Mammary epithelial cell (primary cell): Measurements from ENCODE around the gene TICAM2.

Experiments used
- EZH2 ChIP-seq: IDR thresholded peaks from 2 replicates; pipeline ENCODE4 v1.6.1; 2012; ENCODE audit warnings: low read length, inconsistent platforms, borderline replicate concordance
- TF ChIP-seq, protein P1 (sequence below), 2 donors: IDR thresholded peaks in 1 of 2; conservative IDR thresholded peaks in 1 of 2; 2 replicates each; pipeline ENCODE4 v1.5.1; 2011 to 2012; ENCODE audit warnings: inconsistent platforms in 2 of 2, low read length in 2 of 2, mild to moderate bottlenecking in 2 of 2, control low read depth in 1 of 2, low read depth in 1 of 2; ENCODE audit not compliant: insufficient read depth in 1 of 2; ENCODE audit errors: extremely low read depth in 1 of 2

DNA sequence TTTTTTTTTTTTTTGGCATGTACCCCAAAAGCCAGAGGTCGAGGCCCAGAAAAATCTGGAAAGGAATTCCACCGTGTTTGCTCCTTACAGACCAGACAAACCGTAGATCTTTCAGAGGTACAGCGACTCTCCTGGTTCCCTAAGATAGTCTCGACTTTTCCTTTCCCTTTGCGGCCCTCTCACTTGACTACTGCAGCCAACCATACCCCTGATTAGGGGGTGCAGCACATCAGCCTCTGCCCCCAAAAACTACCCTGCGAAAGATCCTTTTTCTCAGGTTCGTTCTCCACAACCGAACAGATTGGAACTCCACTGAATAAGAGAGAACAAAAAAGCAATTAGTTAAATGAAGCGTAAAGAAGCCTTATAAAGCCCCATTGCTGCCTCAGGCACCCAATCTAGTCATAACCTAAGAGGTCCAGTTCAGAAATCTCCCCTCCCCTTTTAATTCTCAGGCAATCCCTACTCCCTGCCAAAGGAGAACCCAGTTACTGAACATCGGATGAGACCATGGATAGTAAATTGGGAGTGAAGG, 379 bp upstream of the TICAM2 start:
- TF ChIP-seq, protein P1, sequence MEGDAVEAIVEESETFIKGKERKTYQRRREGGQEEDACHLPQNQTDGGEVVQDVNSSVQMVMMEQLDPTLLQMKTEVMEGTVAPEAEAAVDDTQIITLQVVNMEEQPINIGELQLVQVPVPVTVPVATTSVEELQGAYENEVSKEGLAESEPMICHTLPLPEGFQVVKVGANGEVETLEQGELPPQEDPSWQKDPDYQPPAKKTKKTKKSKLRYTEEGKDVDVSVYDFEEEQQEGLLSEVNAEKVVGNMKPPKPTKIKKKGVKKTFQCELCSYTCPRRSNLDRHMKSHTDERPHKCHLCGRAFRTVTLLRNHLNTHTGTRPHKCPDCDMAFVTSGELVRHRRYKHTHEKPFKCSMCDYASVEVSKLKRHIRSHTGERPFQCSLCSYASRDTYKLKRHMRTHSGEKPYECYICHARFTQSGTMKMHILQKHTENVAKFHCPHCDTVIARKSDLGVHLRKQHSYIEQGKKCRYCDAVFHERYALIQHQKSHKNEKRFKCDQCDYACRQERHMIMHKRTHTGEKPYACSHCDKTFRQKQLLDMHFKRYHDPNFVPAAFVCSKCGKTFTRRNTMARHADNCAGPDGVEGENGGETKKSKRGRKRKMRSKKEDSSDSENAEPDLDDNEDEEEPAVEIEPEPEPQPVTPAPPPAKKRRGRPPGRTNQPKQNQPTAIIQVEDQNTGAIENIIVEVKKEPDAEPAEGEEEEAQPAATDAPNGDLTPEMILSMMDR (conservative IDR thresholded peaks at IDR 0.05 in 1 of 2, IDR thresholded peaks at IDR 0.05 in 1 of 2; ENCODE audit: extremely low read depth in 1 of 2, insufficient read depth in 1 of 2, low read depth in 1 of 2, low read length in 2 of 2): no peak
- TF ChIP-seq EZH2: no peak
